B cell (primary cell): Measurements from ENCODE around the gene NAV2. TPM values are rescaled to one million over a fixed set of nuclear protein-coding genes. Genes with fewer than 3 reads are reported as not detected.

Experiments used
- ATAC-seq: fragments of 200-7000 bp; cut with Tn5 transposase; one replicate; pipeline ENCODE4 v1.10.0; 2021; ENCODE audit warnings: low read depth, mild to moderate bottlenecking, moderate number of reproducible peaks, moderate library complexity
- CTCF ChIA-PET: fragments of 350-600 bp; sonication (Branson Sonifier 250); formaldehyde crosslinking; loops from one replicate; lab custom pipeline; 2021; ENCODE audit warnings: antibody characterized with exemption, inconsistent platforms; lab: Charles Lee
- POLR2A ChIA-PET: fragments of 350-600 bp; sonication (Branson Sonifier 250); formaldehyde crosslinking; loops from one replicate; lab custom pipeline; 2021; ENCODE audit warnings: antibody characterized with exemption; lab: Charles Lee
- DNase-seq: peaks from one replicate; pipeline ENCODE4 v3.0.0; 2013
- H2AFZ ChIP-seq: 2 replicates; pipeline ENCODE4 v1.6.1; 2012; ENCODE audit warnings: mild to moderate bottlenecking, low read depth, low read length; ENCODE audit not compliant: insufficient read depth, poor library complexity, severe bottlenecking
- H3K27ac ChIP-seq, 2 donors: 1 replicate in 1 of 2; 2 replicates in 1 of 2; pipeline ENCODE4 v1.5.1; 2012 to 2013; ENCODE audit warnings: low read length in 2 of 2, mild to moderate bottlenecking in 2 of 2, moderate library complexity in 1 of 2
- H3K27me3 ChIP-seq, 4 experiments: fragments of 200-600 bp in 1 of 4; sonication (generic) in 1 of 4; replicated peaks in 1 of 4; 1 replicate in 2 of 4; 2 replicates in 2 of 4; pipeline versions ENCODE4 v1.6.1 to v1.7.0; 2013 to 2016; ENCODE audit warnings: low read length in 3 of 4, mild to moderate bottlenecking in 2 of 4, mixed read lengths in 1 of 4, moderate library complexity in 1 of 4; ENCODE audit not compliant: insufficient read depth in 4 of 4, control insufficient read depth in 3 of 4; ENCODE audit errors: control extremely low read depth in 1 of 4
- H3K36me3 ChIP-seq, 2 experiments: replicated peaks in 1 of 2; 1 replicate in 1 of 2; 2 replicates in 1 of 2; pipeline versions ENCODE4 v1.6.1 to v1.7.1; 2013; ENCODE audit warnings: low read length in 1 of 2; ENCODE audit not compliant: insufficient read depth in 2 of 2, control insufficient read depth in 1 of 2; ENCODE audit errors: control extremely low read depth in 1 of 2, extremely low read depth in 1 of 2
- H3K4me1 ChIP-seq, 2 donors: fragments of 200-600 bp in 1 of 2; sonication (generic) in 1 of 2; 1 replicate in 1 of 2; 2 replicates in 1 of 2; pipeline versions ENCODE4 v1.5.1 to v1.6.1; 2013 to 2017; ENCODE audit warnings: low read length in 2 of 2; ENCODE audit not compliant: control insufficient read depth in 2 of 2, insufficient read depth in 2 of 2
- H3K4me2 ChIP-seq: replicated peaks from 2 replicates; pipeline ENCODE3; 2012; ENCODE audit warnings: mild to moderate bottlenecking, low read depth, low read length; ENCODE audit not compliant: poor library complexity, severe bottlenecking
- H3K4me3 ChIP-seq, 5 experiments: fragments of 200-600 bp in 1 of 5; sonication (generic) in 1 of 5; 1 replicate in 3 of 5; 2 replicates in 2 of 5; pipeline versions ENCODE4 v1.5.1 to v1.7.0; 2011 to 2016; ENCODE audit warnings: low read length in 4 of 5, mild to moderate bottlenecking in 4 of 5, low read depth in 2 of 5, control low read depth in 1 of 5, moderate library complexity in 1 of 5; ENCODE audit not compliant: insufficient read depth in 1 of 5; ENCODE audit errors: control extremely low read depth in 1 of 5, extremely low read depth in 1 of 5
- H3K79me2 ChIP-seq: fragments of 200-600 bp; sonication (generic); one replicate; pipeline ENCODE4 v1.6.0; 2016; ENCODE audit warnings: low read length; ENCODE audit not compliant: control insufficient read depth, insufficient read depth
- H3K9ac ChIP-seq: fragments of 200-600 bp; sonication (generic); 2 replicates; pipeline ENCODE4 v1.6.1; 2017; ENCODE audit warnings: mild to moderate bottlenecking, low read length, moderate library complexity
- H3K9me3 ChIP-seq, 3 donors: one replicate each; pipeline versions ENCODE4 v1.6.1 to v1.7.1; 2013; ENCODE audit warnings: low read length in 2 of 3; ENCODE audit not compliant: control insufficient read depth in 2 of 3, insufficient read depth in 1 of 3; ENCODE audit errors: control extremely low read depth in 1 of 3
- H4K20me1 ChIP-seq: 2 replicates; pipeline ENCODE4 v1.6.0; 2012; ENCODE audit warnings: mild to moderate bottlenecking, low read length; ENCODE audit not compliant: insufficient read depth, control insufficient read depth, poor library complexity, severe bottlenecking
- H3K27ac Mint-ChIP-seq: one replicate; pipeline ENCODE4 v1.8.0; 2021; ENCODE audit warnings: mixed read lengths
- H3K27me3 Mint-ChIP-seq: one replicate; pipeline ENCODE4 v1.8.0; 2021; ENCODE audit warnings: mixed read lengths
- H3K4me1 Mint-ChIP-seq: one replicate; pipeline ENCODE4 v1.8.0; 2021; ENCODE audit warnings: mixed read lengths
- H3K4me3 Mint-ChIP-seq: one replicate; pipeline ENCODE4 v1.8.0; 2021; ENCODE audit warnings: mixed read lengths
- H3K9me3 Mint-ChIP-seq: one replicate; pipeline ENCODE4 v1.8.0; 2022; ENCODE audit warnings: mixed read lengths; ENCODE audit not compliant: insufficient read depth
- EZH2 ChIP-seq: IDR thresholded peaks from 2 replicates; pipeline ENCODE4 v1.6.1; 2012; ENCODE audit warnings: borderline replicate concordance, low read depth, mild to moderate bottlenecking, moderate library complexity, low read length; ENCODE audit not compliant: insufficient read depth, poor library complexity, severe bottlenecking
- WGBS: methylation state at CpG from one replicate; pipeline ENCODE4 v1.1.5; 2013; ENCODE audit warnings: missing lambda C conversion rate; ENCODE audit not compliant: insufficient coverage; 5-methylcytosine and 5-hydroxymethylcytosine counted together
- intact Hi-C: fragments of 100-400 bp; cut with micrococcal nuclease; formaldehyde crosslinking; loops from one replicate; pipeline ENCODE4 v1.10.0; 2022
- polyA plus RNA-seq: library from polyadenylated mRNA; depleted of rRNA; stranded (reverse); fragments of >200 nt; gene quantifications from 2 replicates; pipeline ENCODE4 v1.2.3, GENCODE V29; 2012
- total RNA-seq, 2 donors: library from RNA; stranded (reverse); fragments of 120-200 nt in 1 of 2; gene quantifications; 1 replicate in 1 of 2; 2 replicates in 1 of 2; pipeline versions ENCODE4 v1.2.3 to v1.2.4, GENCODE V29; 2013 to 2022
- TF ChIP-seq, protein P1 (sequence below): fragments of 200-600 bp; IDR thresholded peaks from one replicate; pipeline ENCODE4 v1.8.0; 2022; ENCODE audit warnings: antibody characterized with exemption, mild to moderate bottlenecking

NAV2 gene
- total and polyA plus RNA-seq, 2 donors (not counting 1 experiment from before 2014, with no cell fraction given): 0.82 to 22.2 TPM

DNA sequence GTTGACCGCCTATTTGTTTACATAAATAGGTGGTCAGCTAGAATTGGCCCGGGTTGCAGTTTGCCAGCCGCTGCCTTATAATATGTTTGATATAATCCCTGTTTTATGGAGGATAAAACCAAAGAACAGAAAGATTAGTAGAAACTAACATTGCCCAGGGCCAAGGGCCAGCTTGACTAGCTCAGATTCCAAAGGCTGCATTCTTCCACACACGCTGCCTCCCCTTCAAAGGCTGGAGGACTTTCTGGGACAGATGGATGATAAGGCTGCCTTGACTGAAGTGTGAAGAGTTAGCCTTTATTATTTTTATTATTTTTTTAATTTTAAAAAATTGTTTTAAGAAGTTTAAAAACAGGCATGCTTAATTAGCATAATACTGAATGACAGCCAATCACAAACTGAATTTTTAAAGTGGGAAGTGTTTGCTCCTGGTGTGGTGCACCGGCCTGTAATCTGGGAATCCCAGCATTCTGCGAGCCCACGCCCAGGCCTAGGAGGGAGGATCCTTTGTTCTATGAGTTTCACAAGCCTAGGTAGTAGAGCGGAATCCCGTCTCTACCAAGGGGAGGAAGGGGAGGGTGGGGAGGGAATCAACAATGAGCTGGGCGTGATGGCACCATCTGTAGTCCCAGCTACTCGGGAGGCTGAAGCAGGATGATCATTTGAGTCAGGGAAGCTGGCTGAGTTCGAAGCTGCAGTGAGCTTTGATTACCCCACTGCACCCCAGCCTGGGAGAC lies 114.9 kb downstream of the NAV2 start:
- DNase-seq (no peak), ATAC-seq (no peak)
- H3K4me1 Mint-ChIP-seq: no peaks in the 10 kb centered on the region
- H4K20me1 ChIP-seq: no peaks in the 10 kb centered on the region
- H3K79me2 ChIP-seq: no peaks in the 10 kb centered on the region
- H3K4me3 ChIP-seq: no peak overlapping the region
- TF ChIP-seq, protein P1, sequence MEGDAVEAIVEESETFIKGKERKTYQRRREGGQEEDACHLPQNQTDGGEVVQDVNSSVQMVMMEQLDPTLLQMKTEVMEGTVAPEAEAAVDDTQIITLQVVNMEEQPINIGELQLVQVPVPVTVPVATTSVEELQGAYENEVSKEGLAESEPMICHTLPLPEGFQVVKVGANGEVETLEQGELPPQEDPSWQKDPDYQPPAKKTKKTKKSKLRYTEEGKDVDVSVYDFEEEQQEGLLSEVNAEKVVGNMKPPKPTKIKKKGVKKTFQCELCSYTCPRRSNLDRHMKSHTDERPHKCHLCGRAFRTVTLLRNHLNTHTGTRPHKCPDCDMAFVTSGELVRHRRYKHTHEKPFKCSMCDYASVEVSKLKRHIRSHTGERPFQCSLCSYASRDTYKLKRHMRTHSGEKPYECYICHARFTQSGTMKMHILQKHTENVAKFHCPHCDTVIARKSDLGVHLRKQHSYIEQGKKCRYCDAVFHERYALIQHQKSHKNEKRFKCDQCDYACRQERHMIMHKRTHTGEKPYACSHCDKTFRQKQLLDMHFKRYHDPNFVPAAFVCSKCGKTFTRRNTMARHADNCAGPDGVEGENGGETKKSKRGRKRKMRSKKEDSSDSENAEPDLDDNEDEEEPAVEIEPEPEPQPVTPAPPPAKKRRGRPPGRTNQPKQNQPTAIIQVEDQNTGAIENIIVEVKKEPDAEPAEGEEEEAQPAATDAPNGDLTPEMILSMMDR: no peak
- TF ChIP-seq EZH2: no peak
- peaks cover 0 to 3% (median 0%) of the 10 kb centered on the region in 4 experiments for H3K27me3 ChIP-seq
- no peak overlapping the region for H3K4me2 ChIP-seq
- intact Hi-C loops: no loop called here
- H3K4me1 ChIP-seq: no peaks in the 10 kb centered on the region
- no peak overlapping the region for H3K27ac ChIP-seq
- H3K9me3 ChIP-seq: no peaks in the 10 kb centered on the region
- H3K27me3 Mint-ChIP-seq: peaks cover 4% of the 10 kb centered on the region
- H3K36me3 ChIP-seq: no peaks in the 10 kb centered on the region
- peak overlapping the region; percentile 16 for H3K27ac Mint-ChIP-seq
- no peak overlapping the region for H3K4me3 Mint-ChIP-seq
- no peaks in the 10 kb centered on the region for H3K9me3 Mint-ChIP-seq
- H3K9ac ChIP-seq: no peak overlapping the region
- ChIA-PET CTCF (interaction anchor here (0.5 kb wide), 1 partner anchor 526 kb away, joined by 3 read pairs; no protein-coding TSS in a partner anchor), POLR2A (no interaction called here)
- 97% methylated on average over 8 of the region's 12 CpGs for WGBS
- H2AFZ ChIP-seq: no peak overlapping the region

DNA sequence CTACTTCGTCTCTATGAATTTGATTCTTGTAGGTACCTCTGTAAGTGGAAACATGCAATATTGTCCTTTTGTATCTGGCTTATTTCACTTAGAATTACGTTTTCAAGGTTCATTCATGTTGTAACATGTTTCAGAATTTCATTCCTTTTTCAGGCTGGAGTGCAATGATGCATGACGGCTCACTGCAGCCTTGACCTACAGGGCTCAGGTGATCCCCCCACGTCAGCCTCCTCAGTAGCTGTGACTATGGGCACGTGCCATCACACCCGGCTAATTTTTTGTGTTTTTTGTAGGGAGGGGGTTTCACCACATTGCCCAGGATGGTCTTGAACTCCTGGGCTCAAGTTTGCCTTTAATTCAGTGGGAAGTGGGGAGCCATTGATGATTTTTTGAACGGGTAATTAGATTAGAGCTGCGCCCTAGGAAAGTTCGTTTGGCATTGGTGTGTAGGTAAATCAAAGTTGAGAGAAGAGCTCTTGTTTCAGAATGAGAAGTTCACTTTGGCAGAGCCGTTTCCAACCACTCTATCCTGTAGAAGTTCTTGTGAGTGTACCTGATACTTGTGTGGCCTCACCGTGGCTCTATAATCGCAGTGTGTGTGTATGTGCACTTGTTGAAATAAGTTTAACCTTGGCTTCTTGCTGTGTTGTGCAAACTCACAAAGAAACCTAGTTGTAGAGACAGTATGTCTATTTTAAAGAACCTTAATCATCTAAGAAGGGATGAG lies 115.9 kb downstream of the NAV2 start:
- Mint-ChIP-seq H3K4me3 (peak overlapping the region; percentile 62), H3K27ac (peak overlapping the region; percentile 61), H3K9me3 (no peaks in the 10 kb centered on the region), H3K4me1 (no peaks in the 10 kb centered on the region), H3K27me3 (peaks cover 4% of the 10 kb centered on the region)
- WGBS: 84% methylated on average over 10 of the region's 12 CpGs
- POLR2A ChIA-PET: no interaction called here
- H3K27ac ChIP-seq: no peak overlapping the region
- no peak overlapping the region for H3K9ac ChIP-seq
- H3K4me1 ChIP-seq: no peaks in the 10 kb centered on the region
- H3K4me2 ChIP-seq: no peak overlapping the region
- H3K9me3 ChIP-seq: peaks cover 0 to 1% (median 0%) of the 10 kb centered on the region in 3 donors
- no peak overlapping the region for H3K4me3 ChIP-seq
- DNase-seq (peak; percentile 53), ATAC-seq (peak; percentile 47)
- intact Hi-C loops: no loop called here
- no peaks in the 10 kb centered on the region for H3K36me3 ChIP-seq
- H4K20me1 ChIP-seq: no peaks in the 10 kb centered on the region
- CTCF ChIA-PET: no interaction called here
- H2AFZ ChIP-seq: no peak overlapping the region
- H3K27me3 ChIP-seq: peaks cover 0 to 3% (median 0%) of the 10 kb centered on the region in 4 experiments
- H3K79me2 ChIP-seq: no peaks in the 10 kb centered on the region
- no peak for TF ChIP-seq EZH2
- TF ChIP-seq, protein P1: no peak
